Hepatocyte (in vitro differentiated cells): ENCODE results near the gene CUX1. TPM values are rescaled to one million over a fixed set of nuclear protein-coding genes. Genes with fewer than 3 reads are reported as not detected.

Source experiments
- DNase-seq: peaks from one replicate; pipeline ENCODE4 v3.0.0-alpha.2; 2016; ENCODE audit warnings: low spot score
- H2AFZ ChIP-seq: fragments of 200-600 bp; sonication (generic); 2 replicates; pipeline ENCODE4 v1.6.0; 2016; ENCODE audit warnings: antibody characterized with exemption, mild to moderate bottlenecking
- H3K27ac ChIP-seq: fragments of 200-600 bp; sonication (generic); 2 replicates; pipeline ENCODE4 v1.5.1; 2016; ENCODE audit warnings: mild to moderate bottlenecking
- H3K27me3 ChIP-seq: fragments of 200-600 bp; sonication (generic); 2 replicates; pipeline ENCODE4 v1.6.1; 2016
- H3K36me3 ChIP-seq: fragments of 200-600 bp; sonication (generic); replicated peaks from 2 replicates; pipeline ENCODE4 v1.5.1; 2016; ENCODE audit warnings: low read depth; ENCODE audit not compliant: insufficient read depth
- H3K4me1 ChIP-seq: fragments of 200-600 bp; sonication (generic); 2 replicates; pipeline ENCODE4 v1.5.1; 2016; ENCODE audit warnings: mild to moderate bottlenecking, moderate library complexity; ENCODE audit not compliant: insufficient read depth
- H3K4me2 ChIP-seq: fragments of 200-600 bp; sonication (generic); 2 replicates; pipeline ENCODE4 v1.6.0; 2016
- H3K4me3 ChIP-seq: fragments of 200-600 bp; sonication (generic); 2 replicates; pipeline ENCODE4 v1.5.1; 2016; ENCODE audit warnings: mild to moderate bottlenecking
- H3K79me2 ChIP-seq: fragments of 200-600 bp; sonication (generic); 2 replicates; pipeline ENCODE4 v1.6.0; 2017; ENCODE audit warnings: mild to moderate bottlenecking
- H3K9me2 ChIP-seq: fragments of 200-600 bp; sonication (generic); replicated peaks from 2 replicates; pipeline ENCODE4 v1.6.0; 2017; ENCODE audit warnings: mild to moderate bottlenecking; ENCODE audit not compliant: insufficient read depth
- H3K9me3 ChIP-seq: fragments of 200-600 bp; sonication (generic); 2 replicates; pipeline ENCODE4 v1.5.1; 2016; ENCODE audit warnings: low read depth, mild to moderate bottlenecking
- H4K20me1 ChIP-seq: fragments of 200-600 bp; sonication (generic); 2 replicates; pipeline ENCODE4 v1.6.0; 2016; ENCODE audit warnings: mild to moderate bottlenecking; ENCODE audit not compliant: insufficient read depth, poor library complexity, severe bottlenecking
- EZH2 ChIP-seq: fragments of 200-600 bp; sonication (generic); IDR thresholded peaks from 2 replicates; pipeline ENCODE4 v1.6.1; 2016; ENCODE audit warnings: antibody characterized with exemption, mild to moderate bottlenecking, borderline replicate concordance
- EZH2phosphoT487 ChIP-seq: fragments of 200-600 bp; sonication (generic); IDR thresholded peaks from one replicate; pipeline ENCODE4 v1.6.1; 2018; ENCODE audit warnings: antibody characterized with exemption, mild to moderate bottlenecking, low read depth, moderate library complexity; ENCODE audit not compliant: unreplicated experiment, severe bottlenecking
- WGBS: methylation state at CpG from one replicate; pipeline ENCODE4 v1.1.6; 2016; ENCODE audit warnings: low lambda C conversion rate; ENCODE audit errors: missing lambda C conversion rate; 5-methylcytosine and 5-hydroxymethylcytosine counted together
- polyA plus RNA-seq: library from polyadenylated mRNA; unstranded; fragments of >200 nt; fragmentation: Nextera tagmentation; extraction: Ambion mirVana; gene quantifications from 2 replicates; pipeline ENCODE4 v1.2.1, GENCODE V29; 2016
- total RNA-seq: library from RNA; depleted of rRNA; stranded (reverse); fragments of >200 nt; gene quantifications from 2 replicates; pipeline ENCODE4 v1.2.3, GENCODE V29; 2014
- TF ChIP-seq, protein P1 (sequence below): fragments of 200-600 bp; sonication (generic); IDR thresholded peaks from 2 replicates; pipeline ENCODE4 v1.5.1; 2016; ENCODE audit warnings: antibody characterized with exemption, mild to moderate bottlenecking; ENCODE audit not compliant: poor library complexity

CUX1 gene
- total and polyA plus RNA-seq, 2 experiments from 2014 or later = 60.1 to 76.8 TPM

GRCh38 chr7:102221961-102222360 is 404.5 kb downstream of the CUX1 start:
- Histone ChIP-seq H3K27me3 (no peaks in the 10 kb centered on the region), H4K20me1 (no peaks in the 10 kb centered on the region), H3K27ac (no peak overlapping the region), H3K4me3 (no peak overlapping the region), H3K36me3 (no peaks in the 10 kb centered on the region), H3K4me1 (no peaks in the 10 kb centered on the region), H3K4me2 (no peak overlapping the region), H3K9me3 (no peaks in the 10 kb centered on the region), H3K9me2 (no peaks in the 10 kb centered on the region), H2AFZ (no peak overlapping the region), H3K79me2 (no peaks in the 10 kb centered on the region)
- DNase-seq = no peak
- TF ChIP-seq EZH2phosphoT487 = no peak
- TF ChIP-seq, protein P1, sequence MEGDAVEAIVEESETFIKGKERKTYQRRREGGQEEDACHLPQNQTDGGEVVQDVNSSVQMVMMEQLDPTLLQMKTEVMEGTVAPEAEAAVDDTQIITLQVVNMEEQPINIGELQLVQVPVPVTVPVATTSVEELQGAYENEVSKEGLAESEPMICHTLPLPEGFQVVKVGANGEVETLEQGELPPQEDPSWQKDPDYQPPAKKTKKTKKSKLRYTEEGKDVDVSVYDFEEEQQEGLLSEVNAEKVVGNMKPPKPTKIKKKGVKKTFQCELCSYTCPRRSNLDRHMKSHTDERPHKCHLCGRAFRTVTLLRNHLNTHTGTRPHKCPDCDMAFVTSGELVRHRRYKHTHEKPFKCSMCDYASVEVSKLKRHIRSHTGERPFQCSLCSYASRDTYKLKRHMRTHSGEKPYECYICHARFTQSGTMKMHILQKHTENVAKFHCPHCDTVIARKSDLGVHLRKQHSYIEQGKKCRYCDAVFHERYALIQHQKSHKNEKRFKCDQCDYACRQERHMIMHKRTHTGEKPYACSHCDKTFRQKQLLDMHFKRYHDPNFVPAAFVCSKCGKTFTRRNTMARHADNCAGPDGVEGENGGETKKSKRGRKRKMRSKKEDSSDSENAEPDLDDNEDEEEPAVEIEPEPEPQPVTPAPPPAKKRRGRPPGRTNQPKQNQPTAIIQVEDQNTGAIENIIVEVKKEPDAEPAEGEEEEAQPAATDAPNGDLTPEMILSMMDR = no peak
- 98% methylated on average over 9 of the region's 9 CpGs for WGBS

DNA sequence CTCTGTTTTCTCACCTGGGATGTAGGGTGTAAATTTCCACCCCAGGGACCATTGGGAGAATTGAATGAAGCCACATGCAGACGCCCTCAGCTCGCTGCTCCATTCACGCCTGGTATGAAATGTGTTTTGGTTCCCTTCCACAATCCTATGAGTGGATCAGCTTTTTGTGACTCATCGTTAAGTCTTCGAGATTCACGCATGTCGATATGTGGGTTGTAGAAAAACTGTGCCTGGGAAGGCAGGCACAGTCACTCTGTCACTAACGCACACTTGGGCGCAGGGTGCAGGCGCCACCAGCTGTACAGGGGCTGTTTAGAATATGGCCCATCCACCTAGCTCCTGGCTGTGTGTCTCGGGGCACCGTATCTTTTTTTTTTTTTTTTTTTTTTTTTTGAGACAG is 405.0 kb downstream of the CUX1 start:
- no peaks in the 10 kb centered on the region for H4K20me1 ChIP-seq
- no peaks in the 10 kb centered on the region for H3K79me2 ChIP-seq
- H3K4me1 ChIP-seq = no peaks in the 10 kb centered on the region
- no peaks in the 10 kb centered on the region for H3K36me3 ChIP-seq
- no peak overlapping the region for H3K27ac ChIP-seq
- no peak overlapping the region for H3K4me3 ChIP-seq
- H3K4me2 ChIP-seq = no peak overlapping the region
- no peaks in the 10 kb centered on the region for H3K9me3 ChIP-seq
- WGBS = 99% methylated on average over 12 of the region's 12 CpGs
- H3K27me3 ChIP-seq = no peaks in the 10 kb centered on the region
- DNase-seq = no peak
- no peak overlapping the region for H2AFZ ChIP-seq
- no peak for TF ChIP-seq EZH2phosphoT487
- H3K9me2 ChIP-seq = no peaks in the 10 kb centered on the region

GRCh38 chr7:102223184-102223583 is 405.8 kb downstream of the CUX1 start:
- no peaks in the 10 kb centered on the region for H3K4me1 ChIP-seq
- H3K4me2 ChIP-seq = no peak overlapping the region
- H3K36me3 ChIP-seq = no peaks in the 10 kb centered on the region
- no peaks in the 10 kb centered on the region for H3K27me3 ChIP-seq
- H3K9me3 ChIP-seq = no peaks in the 10 kb centered on the region
- WGBS = 95% methylated on average over 5 of the region's 5 CpGs
- H3K4me3 ChIP-seq = no peak overlapping the region
- H4K20me1 ChIP-seq = no peaks in the 10 kb centered on the region
- H3K27ac ChIP-seq = no peak overlapping the region
- no peak for TF ChIP-seq EZH2phosphoT487
- TF ChIP-seq, protein P1 = no peak
- TF ChIP-seq EZH2 = no peak
- H3K9me2 ChIP-seq = no peaks in the 10 kb centered on the region
- H3K79me2 ChIP-seq = no peaks in the 10 kb centered on the region
- H2AFZ ChIP-seq = no peak overlapping the region
- DNase-seq = no peak

DNA sequence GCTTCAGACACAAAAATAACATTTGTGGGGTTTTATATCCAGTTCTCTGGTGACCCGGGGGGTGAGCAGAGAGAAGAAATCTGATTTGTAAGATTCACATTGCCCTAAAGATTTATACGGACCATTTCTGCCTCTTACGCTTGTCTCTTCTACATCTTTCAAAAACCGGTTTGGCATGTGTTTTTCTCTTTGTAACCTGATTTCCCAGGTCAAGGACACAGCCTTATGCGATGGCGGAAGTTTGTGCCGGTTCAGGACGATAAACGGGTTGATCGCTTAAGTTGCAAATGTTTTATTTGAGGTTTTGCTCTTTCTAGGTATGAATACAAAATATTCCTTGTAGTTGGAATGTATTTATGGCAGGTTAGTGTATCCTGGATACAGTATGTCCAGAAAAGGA is 407.6 kb downstream of the CUX1 start:
- H4K20me1 ChIP-seq = no peaks in the 10 kb centered on the region
- H3K4me1 ChIP-seq = no peaks in the 10 kb centered on the region
- no peak overlapping the region for H3K4me2 ChIP-seq
- no peak for DNase-seq
- no peak overlapping the region for H2AFZ ChIP-seq
- H3K27me3 ChIP-seq = no peaks in the 10 kb centered on the region
- H3K9me2 ChIP-seq = no peaks in the 10 kb centered on the region
- 92% methylated on average over 10 of the region's 10 CpGs for WGBS
- H3K79me2 ChIP-seq = no peaks in the 10 kb centered on the region
- TF ChIP-seq EZH2phosphoT487 (no peak), EZH2 (no peak)
- TF ChIP-seq, protein P1 = no peak
- no peaks in the 10 kb centered on the region for H3K9me3 ChIP-seq
- no peaks in the 10 kb centered on the region for H3K36me3 ChIP-seq
- no peak overlapping the region for H3K4me3 ChIP-seq
- no peak overlapping the region for H3K27ac ChIP-seq
